H1 (cell line): ENCODE data around the gene CASP4. TPM values are rescaled to one million over a fixed set of nuclear protein-coding genes. Genes with fewer than 3 reads are reported as not detected.

Experiments used
- CTCF ChIA-PET: fragments of 300-600 bp; sonication (Branson Sonifier 250); formaldehyde crosslinking; loops from one replicate; lab custom pipeline; 2021; ENCODE audit not compliant: partially characterized antibody; lab: Charles Lee
- POLR2A ChIA-PET: fragments of 300-600 bp; sonication (Branson Sonifier 250); formaldehyde crosslinking; loops from one replicate; lab custom pipeline; 2021; ENCODE audit warnings: inconsistent platforms; ENCODE audit not compliant: partially characterized antibody; lab: Charles Lee
- DNase-seq, 2 experiments: peaks; one replicate each; pipeline versions ENCODE4 v3.0.0 to v3.0.0-alpha.2; 2010 to 2022; ENCODE audit warnings: low spot score in 2 of 2, low read depth in 1 of 2, mixed read lengths in 1 of 2
- FAIRE-seq: peaks from 2 replicates; lab custom pipeline; 2011; peaks lifted over from hg19 to GRCh38; lab: Jason Lieb, UNC
- H2AFZ ChIP-seq: 2 replicates; pipeline ENCODE4 v1.8.1; 2012; ENCODE audit warnings: low read length, inconsistent platforms
- H2AK5ac ChIP-seq: 2 replicates; pipeline ENCODE4 v1.6.1; 2013; ENCODE audit warnings: low read depth, low read length
- H2BK120ac ChIP-seq: replicated peaks from 2 replicates; pipeline ENCODE3; 2013; ENCODE audit warnings: low read depth, low read length, inconsistent platforms
- H2BK12ac ChIP-seq: 2 replicates; pipeline ENCODE4 v1.6.1; 2013; ENCODE audit warnings: low read depth, low read length
- H2BK15ac ChIP-seq: 2 replicates; pipeline ENCODE4 v1.6.1; 2013; ENCODE audit warnings: low read length
- H2BK20ac ChIP-seq: 2 replicates; pipeline ENCODE4 v1.6.1; 2013; ENCODE audit warnings: low read length
- H2BK5ac ChIP-seq: 2 replicates; pipeline ENCODE4 v1.6.1; 2013; ENCODE audit warnings: low read depth, low read length
- H3K14ac ChIP-seq: 2 replicates; pipeline ENCODE4 v1.6.1; 2013; ENCODE audit warnings: inconsistent platforms; ENCODE audit not compliant: insufficient read length
- H3K18ac ChIP-seq: 2 replicates; pipeline ENCODE4 v1.6.1; 2013; ENCODE audit warnings: low read length; ENCODE audit errors: extremely low read depth
- H3K23ac ChIP-seq: 2 replicates; pipeline ENCODE4 v1.6.1; 2013; ENCODE audit warnings: inconsistent platforms; ENCODE audit not compliant: insufficient read length
- H3K23me2 ChIP-seq: 2 replicates; pipeline ENCODE4 v1.6.1; 2013; ENCODE audit warnings: low read depth, low read length
- H3K27ac ChIP-seq: 2 replicates; pipeline ENCODE4 v1.6.1; 2011; ENCODE audit warnings: low read depth, low read length, inconsistent platforms
- H3K27me3 ChIP-seq, 4 experiments: replicated peaks in 1 of 4; 1 replicate in 1 of 4; 2 replicates in 3 of 4; pipeline versions ENCODE4 v1.6.1 to v1.8.1; 2011 to 2013; ENCODE audit warnings: low read length in 3 of 4, mild to moderate bottlenecking in 3 of 4, inconsistent platforms in 2 of 4, mixed read lengths in 2 of 4, moderate library complexity in 1 of 4; ENCODE audit not compliant: control insufficient read depth in 3 of 4, insufficient read depth in 3 of 4; ENCODE audit errors: extremely low read depth in 1 of 4
- H3K36me3 ChIP-seq, 4 experiments: 2 replicates each; pipeline versions ENCODE4 v1.6.1 to v1.8.1; 2011 to 2013; ENCODE audit warnings: mild to moderate bottlenecking in 4 of 4, low read length in 3 of 4, moderate library complexity in 2 of 4, control low read depth in 1 of 4, inconsistent platforms in 1 of 4; ENCODE audit not compliant: insufficient read depth in 4 of 4, control insufficient read depth in 2 of 4
- H3K4ac ChIP-seq: replicated peaks from 2 replicates; pipeline ENCODE3; 2013; ENCODE audit warnings: low read length, low read depth, mixed read lengths, inconsistent platforms; ENCODE audit not compliant: insufficient read length
- H3K4me1 ChIP-seq, 4 experiments: replicated peaks in 1 of 4; 1 replicate in 1 of 4; 2 replicates in 3 of 4; pipeline versions ENCODE4 v1.6.1 to v1.8.1; 2011 to 2013; ENCODE audit warnings: low read length in 3 of 4, inconsistent platforms in 2 of 4, mixed read lengths in 1 of 4; ENCODE audit not compliant: insufficient read depth in 4 of 4, control insufficient read depth in 3 of 4
- H3K4me2 ChIP-seq, 2 experiments: 2 replicates each; pipeline versions ENCODE4 v1.6.1 to v1.8.1; 2011 to 2013; ENCODE audit warnings: low read depth in 2 of 2, low read length in 2 of 2, control low read depth in 1 of 2, inconsistent platforms in 1 of 2, mild to moderate bottlenecking in 1 of 2; ENCODE audit not compliant: insufficient read depth in 1 of 2
- H3K4me3 ChIP-seq, 4 experiments: fragments of 200-600, 300-600 bp in 1 of 4; sonication (generic), shearing (Covaris generic), sonication (Bioruptor Twin) in 1 of 4; 2 replicates each; pipeline versions ENCODE4 v1.5.1 to v1.8.1; 2011 to 2016; ENCODE audit warnings: low read length in 4 of 4, low read depth in 3 of 4, control low read depth in 2 of 4, inconsistent platforms in 2 of 4, mild to moderate bottlenecking in 2 of 4, mixed read lengths in 1 of 4, moderate library complexity in 1 of 4; ENCODE audit not compliant: insufficient read depth in 2 of 4; ENCODE audit errors: extremely low read depth in 1 of 4
- H3K56ac ChIP-seq: replicated peaks from 2 replicates; pipeline ENCODE3; 2013; ENCODE audit warnings: low read depth, mild to moderate bottlenecking, mixed read lengths, low read length, inconsistent platforms; ENCODE audit not compliant: insufficient read length
- H3K79me1 ChIP-seq: 2 replicates; pipeline ENCODE4 v1.6.1; 2013; ENCODE audit warnings: low read depth, low read length, control low read depth
- H3K79me2 ChIP-seq, 2 experiments: 2 replicates each; pipeline versions ENCODE4 v1.6.1 to v1.8.1; 2012 to 2013; ENCODE audit warnings: low read length in 2 of 2, mild to moderate bottlenecking in 2 of 2, inconsistent platforms in 1 of 2; ENCODE audit not compliant: insufficient read depth in 2 of 2, control insufficient read depth in 1 of 2
- H3K9ac ChIP-seq, 4 experiments: replicated peaks in 1 of 4; 1 replicate in 1 of 4; 2 replicates in 3 of 4; pipeline versions ENCODE4 v1.6.1 to v1.8.1; 2011 to 2013; ENCODE audit warnings: low read depth in 3 of 4, low read length in 3 of 4, control low read depth in 2 of 4, mild to moderate bottlenecking in 2 of 4, moderate library complexity in 2 of 4, inconsistent platforms in 1 of 4; ENCODE audit errors: extremely low read depth in 1 of 4
- H3K9me3 ChIP-seq, 2 experiments: 2 replicates each; pipeline versions ENCODE4 v1.6.1 to v1.8.1; 2012 to 2013; ENCODE audit warnings: mild to moderate bottlenecking in 2 of 2, moderate library complexity in 2 of 2, control low read depth in 1 of 2, inconsistent platforms in 1 of 2, low read depth in 1 of 2, low read length in 1 of 2, mixed read lengths in 1 of 2; ENCODE audit not compliant: insufficient read depth in 2 of 2
- H4K20me1 ChIP-seq, 2 experiments: replicated peaks in 1 of 2; 2 replicates each; pipeline versions ENCODE3 to v1.8.1; 2011 to 2013; ENCODE audit warnings: inconsistent platforms in 2 of 2, low read length in 2 of 2, mild to moderate bottlenecking in 1 of 2; ENCODE audit not compliant: insufficient read depth in 2 of 2, control insufficient read depth in 1 of 2
- H4K5ac ChIP-seq: 2 replicates; pipeline ENCODE4 v1.6.1; 2013; ENCODE audit warnings: low read length, low read depth, mixed read lengths, inconsistent platforms; ENCODE audit not compliant: insufficient read length
- H4K8ac ChIP-seq: 2 replicates; pipeline ENCODE4 v1.8.0; 2013; ENCODE audit warnings: mild to moderate bottlenecking, moderate library complexity, low read length, inconsistent platforms; ENCODE audit not compliant: insufficient read depth; ENCODE audit errors: extremely low read depth
- H4K91ac ChIP-seq: replicated peaks from 2 replicates; pipeline ENCODE3; 2013; ENCODE audit warnings: low read length, mixed read lengths, inconsistent platforms; ENCODE audit not compliant: insufficient read length
- BRCA1 ChIP-seq: IDR thresholded peaks from 2 replicates; pipeline ENCODE4 v1.6.1; 2012; ENCODE audit warnings: low read depth, low read length, improper control_type of control experiment
- MAFK ChIP-seq: IDR thresholded peaks from 2 replicates; pipeline ENCODE4 v1.6.1; 2012; ENCODE audit warnings: low read depth, mild to moderate bottlenecking, improper control_type of control experiment, low read length
- RAD21 ChIP-seq, 2 experiments: IDR thresholded peaks in 1 of 2; conservative IDR thresholded peaks in 1 of 2; 2 replicates each; pipeline ENCODE4 v1.6.1; 2011; ENCODE audit warnings: low read depth in 2 of 2, low read length in 2 of 2, improper control_type of control experiment in 1 of 2, inconsistent platforms in 1 of 2, mild to moderate bottlenecking in 1 of 2, moderate library complexity in 1 of 2
- SIN3A ChIP-seq, 2 experiments: IDR thresholded peaks in 1 of 2; conservative IDR thresholded peaks in 1 of 2; 2 replicates each; pipeline ENCODE4 v1.6.1; 2011 to 2012; ENCODE audit warnings: low read length in 2 of 2, improper control_type of control experiment in 1 of 2, low read depth in 1 of 2, mild to moderate bottlenecking in 1 of 2
- SIRT6 ChIP-seq: IDR thresholded peaks from one replicate; pipeline ENCODE4 v1.7.1; 2012; ENCODE audit warnings: low read length, inconsistent platforms
- TBP ChIP-seq: IDR thresholded peaks from 2 replicates; pipeline ENCODE4 v1.6.1; 2011; ENCODE audit warnings: low read depth, low read length, improper control_type of control experiment
- TEAD4 ChIP-seq: IDR thresholded peaks from 2 replicates; pipeline ENCODE4 v1.6.1; 2012; ENCODE audit warnings: low read depth, low read length, inconsistent platforms, mixed read lengths
- WGBS, 2 experiments: shearing (Covaris generic) in 1 of 2; methylation state at CpG; one replicate each; pipeline versions ENCODE4 v1.1.6 to v1.1.7; 2013 to 2015; ENCODE audit warnings: low lambda C conversion rate in 2 of 2, mixed read lengths in 2 of 2, inconsistent platforms in 1 of 2, low coverage in 1 of 2, missing lambda C conversion rate in 1 of 2; ENCODE audit not compliant: insufficient replicate concordance in 2 of 2, insufficient coverage in 1 of 2, insufficient read length in 1 of 2; ENCODE audit errors: extremely low coverage in 1 of 2, missing lambda C conversion rate in 1 of 2; 5-methylcytosine and 5-hydroxymethylcytosine counted together
- polyA plus RNA-seq, 7 experiments: library from polyadenylated mRNA; depleted of rRNA in 3 of 7; stranded (reverse) in 5 of 7; unstranded in 2 of 7; fragments of >200 nt in 5 of 7; fragments of 200-250 nt in 2 of 7; gene quantifications; 1 replicate in 5 of 7; 2 replicates in 1 of 7; 4 replicates in 1 of 7; pipeline versions ENCODE4 v1.2.1 to v1.2.3, GENCODE V29; 2011 to 2013; ENCODE audit warnings: missing spikeins in 2 of 7, mixed read lengths in 2 of 7
- total RNA-seq: library from RNA; stranded (reverse); fragmentation: NEBNext Ultra II Directional; extraction: Animal tissue kit (Norgen Biotek cat#: 25700); gene quantifications from 2 replicates; pipeline ENCODE4 v1.2.1, GENCODE V29; 2021
- TF ChIP-seq, protein P1 (sequence below): IDR thresholded peaks from 2 replicates; pipeline ENCODE4 v1.6.1; 2011; ENCODE audit warnings: low read depth, mild to moderate bottlenecking, low read length; ENCODE audit not compliant: insufficient read depth

The CASP4 gene
- total and polyA plus RNA-seq, 2 of the 8 experiments (the other 6 are each of a cell fraction or from before 2014, with no cell fraction given), result 0.09 TPM; not detected in 1

DNA sequence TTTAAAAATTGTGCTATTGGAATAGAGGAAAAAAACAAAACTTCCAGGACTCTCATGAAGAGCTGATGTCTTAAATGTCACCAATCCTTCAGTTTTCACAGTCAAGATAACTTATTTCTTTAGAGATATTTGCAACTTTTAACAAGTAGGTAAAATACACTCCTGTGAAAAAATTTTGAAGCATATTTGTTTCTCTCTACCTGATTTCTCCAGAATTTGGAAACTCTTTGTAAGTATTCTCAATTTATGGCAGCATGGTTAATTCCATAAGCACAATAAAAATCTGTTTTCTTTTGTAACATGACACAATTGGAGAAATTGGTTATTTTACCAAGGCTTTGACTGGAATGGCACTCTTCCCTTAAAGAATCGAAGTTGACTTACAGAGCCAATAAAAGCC, 4.1 kb downstream of the CASP4 start:
- DNase-seq (no peak), FAIRE-seq (no peak)
- Histone ChIP-seq H3K4ac (no peak overlapping the region), H3K18ac (no peak overlapping the region), H3K9ac (no peak overlapping the region), H3K27me3 (no peaks in the 10 kb centered on the region), H2AFZ (no peak overlapping the region), H3K9me3 (peaks cover 4 to 5% of the 10 kb centered on the region in 2 experiments; a peak in 3 of 4 replicates), H3K79me2 (no peaks in the 10 kb centered on the region), H2AK5ac (no peak overlapping the region), H4K8ac (no peak overlapping the region), H3K23ac (no peak overlapping the region), H3K56ac (no peak overlapping the region), H4K91ac (no peak overlapping the region), H2BK5ac (no peak overlapping the region), H3K27ac (no peak overlapping the region), H3K79me1 (no peaks in the 10 kb centered on the region), H2BK120ac (no peak overlapping the region), H2BK20ac (no peak overlapping the region), H4K20me1 (no peaks in the 10 kb centered on the region), H3K23me2 (no peaks in the 10 kb centered on the region; the same call in 1 of the 2 replicates), H3K4me1 (peaks cover 0 to 5% (median under 1%) of the 10 kb centered on the region in 4 experiments; a peak in 3 of 7 replicates), H4K5ac (no peak overlapping the region), H3K4me3 (no peak overlapping the region), H3K36me3 (peaks cover 0 to 2% (median 0%) of the 10 kb centered on the region in 4 experiments; a peak in 2 of 8 replicates), H2BK12ac (no peak overlapping the region), H3K14ac (no peak overlapping the region), H3K4me2 (no peak overlapping the region), H2BK15ac (no peak overlapping the region)
- ChIA-PET POLR2A (no interaction called here), CTCF (interaction anchor here (1.0 to 1.5 kb wide), 4 partner anchors 10 to 899 kb away, joined by 3 read pairs; no protein-coding TSS in a partner anchor)
- 90% methylated on average over 1 of the region's 1 CpG; no CpG with 5 or more reads in 1 of the 2 experiments for WGBS, 2 experiments
- no peak for TF ChIP-seq RAD21 (IDR thresholded peaks at IDR 0.05 in 1 of 2, conservative IDR thresholded peaks at IDR 0.05 in 1 of 2; ENCODE audit: low read depth in 2 of 2, low read length in 2 of 2)
- TF ChIP-seq BRCA1, result no peak
- no peak for TF ChIP-seq SIRT6
- TF ChIP-seq MAFK, result no peak
- no peak for TF ChIP-seq SIN3A (conservative IDR thresholded peaks at IDR 0.05 in 1 of 2, IDR thresholded peaks at IDR 0.05 in 1 of 2; ENCODE audit: low read depth in 1 of 2, low read length in 2 of 2)
- TF ChIP-seq, protein P1, sequence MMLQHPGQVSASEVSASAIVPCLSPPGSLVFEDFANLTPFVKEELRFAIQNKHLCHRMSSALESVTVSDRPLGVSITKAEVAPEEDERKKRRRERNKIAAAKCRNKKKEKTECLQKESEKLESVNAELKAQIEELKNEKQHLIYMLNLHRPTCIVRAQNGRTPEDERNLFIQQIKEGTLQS, result no peak
- no peak for TF ChIP-seq TEAD4
- no peak for TF ChIP-seq TBP
